Effector memory CD4-positive, alpha-beta T cell (primary cell): ENCODE data around the gene ITGB1BP1.

Experiments
- DNase-seq, 3 donors: peaks; one replicate each; pipeline ENCODE4 v3.0.0-alpha.2; 2020
- H3K27ac ChIP-seq: 2 replicates; pipeline ENCODE4 v1.7.0; 2013; ENCODE audit warnings: mild to moderate bottlenecking, low read length, moderate library complexity; ENCODE audit not compliant: insufficient read depth, poor library complexity, severe bottlenecking
- H3K27me3 ChIP-seq: replicated peaks from 2 replicates; pipeline ENCODE4 v1.7.0; 2013; ENCODE audit warnings: mild to moderate bottlenecking, low read length; ENCODE audit not compliant: insufficient read depth, control insufficient read depth, poor library complexity, severe bottlenecking
- H3K36me3 ChIP-seq: 2 replicates; pipeline ENCODE4 v1.7.0; 2013; ENCODE audit warnings: mild to moderate bottlenecking, low read length, moderate library complexity; ENCODE audit not compliant: control insufficient read depth, insufficient read depth
- H3K4me1 ChIP-seq: 2 replicates; pipeline ENCODE4 v1.7.0; 2013; ENCODE audit warnings: low read length, mild to moderate bottlenecking; ENCODE audit not compliant: control insufficient read depth, insufficient read depth, poor library complexity, severe bottlenecking
- H3K4me3 ChIP-seq: 2 replicates; pipeline ENCODE4 v1.7.0; 2013; ENCODE audit warnings: low read length, low read depth, mild to moderate bottlenecking; ENCODE audit not compliant: insufficient read depth, poor library complexity, severe bottlenecking
- H3K9me3 ChIP-seq: 2 replicates; pipeline ENCODE4 v1.7.0; 2013; ENCODE audit warnings: mild to moderate bottlenecking, low read length, moderate library complexity; ENCODE audit not compliant: control insufficient read depth
- total RNA-seq, 3 donors: gene quantifications; one replicate each; lab custom pipeline; 2026; lab: John Stamatoyannopoulos, UW

The ITGB1BP1 gene, protein sequence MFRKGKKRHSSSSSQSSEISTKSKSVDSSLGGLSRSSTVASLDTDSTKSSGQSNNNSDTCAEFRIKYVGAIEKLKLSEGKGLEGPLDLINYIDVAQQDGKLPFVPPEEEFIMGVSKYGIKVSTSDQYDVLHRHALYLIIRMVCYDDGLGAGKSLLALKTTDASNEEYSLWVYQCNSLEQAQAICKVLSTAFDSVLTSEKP
- total RNA-seq, result 26.9 to 38.9 (median 27.8) reads per million in 3 donors

DNA sequence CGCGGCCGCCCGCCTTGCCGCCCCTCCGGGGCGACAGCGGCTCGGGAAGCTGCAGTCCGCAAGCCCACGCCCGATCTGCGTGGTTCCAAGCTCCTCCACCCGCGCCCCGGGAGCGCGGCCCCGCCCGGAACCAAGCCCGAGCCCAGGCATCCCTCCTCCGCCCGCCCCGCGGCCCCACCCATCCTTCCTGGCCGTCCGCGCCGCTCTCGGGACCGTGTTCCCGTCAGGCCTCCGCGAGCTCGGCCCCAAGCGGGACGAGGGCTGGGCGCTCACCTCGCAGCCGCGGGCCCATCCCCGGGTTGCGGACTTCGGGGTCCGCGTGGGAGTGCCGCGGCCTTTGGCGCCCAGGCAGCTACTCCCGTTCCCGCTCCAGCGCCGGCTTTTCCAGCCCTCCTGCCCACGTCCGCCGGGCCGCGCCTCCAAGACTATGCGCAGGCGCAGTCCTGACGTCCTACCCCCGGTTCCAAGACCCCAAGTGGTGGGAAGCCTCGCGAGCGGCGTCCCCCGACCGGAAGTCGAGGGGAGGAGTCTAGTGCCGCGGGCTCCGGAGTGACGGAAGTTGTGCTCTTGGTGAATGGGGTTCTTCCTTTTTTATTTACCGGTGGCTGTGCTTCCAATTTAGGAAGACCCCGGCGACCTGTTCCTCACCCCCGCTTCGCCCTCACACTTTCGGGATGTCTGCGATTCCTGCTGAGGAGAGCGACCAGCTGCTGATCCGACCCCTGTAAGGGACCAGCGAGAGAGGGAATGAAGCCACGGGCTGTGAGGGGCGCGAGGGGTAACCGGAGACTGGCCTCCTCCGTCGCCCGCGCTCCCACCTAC, at the start of gene ITGB1BP1, which contains the start of gene CPSF3:
TSS of gene ITGB1BP1 (minus strand) at position 429 of the 822 bp plus-strand sequence. CDS start 4,831 bp downstream, outside the sequence.
TSS of gene CPSF3 (plus strand) at position 555 of the 822 bp plus-strand sequence. CDS start at position 675, 120 bp downstream.
- Histone ChIP-seq H3K27ac (peak within 1 kb of the TSS; percentile 70), H3K9me3 (no peaks in the 10 kb centered on the region), H3K27me3 (no peaks in the 10 kb centered on the region), H3K36me3 (no peaks in the 10 kb centered on the region), H3K4me3 (peak within 1 kb of the TSS; percentile 76), H3K4me1 (peaks cover 15% of the 10 kb centered on the region)
- peak; percentile 91 to 94 (median 93) for DNase-seq

DNA sequence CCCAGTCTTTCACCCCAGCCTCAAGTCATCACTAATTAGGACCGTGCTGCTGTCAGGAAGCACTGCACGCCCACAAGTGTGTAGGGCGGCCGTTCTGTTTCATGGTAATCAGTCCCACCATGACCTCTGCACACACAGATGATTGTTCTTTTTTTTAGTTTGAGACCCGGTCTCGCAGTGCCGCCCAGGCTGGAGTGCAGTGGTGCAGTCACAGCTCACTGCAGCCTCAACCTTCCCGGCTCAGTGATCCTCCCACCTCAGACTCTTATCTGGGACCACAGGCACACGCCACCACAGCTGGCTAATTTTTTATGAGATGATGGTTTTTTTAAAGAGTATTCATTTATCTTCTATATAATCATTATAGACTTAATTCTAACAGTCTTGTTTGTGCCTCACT, 49.2 kb upstream of the ITGB1BP1 start:
- Histone ChIP-seq H3K27ac (no peak overlapping the region), H3K4me1 (peaks cover 13% of the 10 kb centered on the region), H3K4me3 (no peak overlapping the region), H3K27me3 (no peaks in the 10 kb centered on the region), H3K36me3 (peaks cover 4% of the 10 kb centered on the region), H3K9me3 (no peaks in the 10 kb centered on the region)
- DNase-seq, result no peak

DNA sequence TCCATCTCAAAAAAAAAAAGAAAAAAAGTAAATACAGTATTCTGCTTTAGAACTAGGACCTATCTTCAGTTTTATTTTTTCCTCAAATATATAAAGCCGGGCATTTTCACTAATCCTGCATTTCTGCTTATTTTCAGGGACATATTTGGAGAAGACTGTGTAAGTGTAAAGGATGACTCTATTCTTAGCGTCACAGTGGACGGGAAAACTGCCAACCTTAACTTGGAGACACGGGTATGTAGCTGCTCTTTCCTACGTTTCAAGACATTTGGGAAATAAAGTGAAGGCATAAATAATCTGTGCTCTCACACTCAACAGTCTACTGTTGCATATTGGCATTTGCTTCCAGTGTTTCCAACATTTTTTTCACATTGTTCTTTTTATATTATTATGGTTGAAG, 47.9 kb upstream of the ITGB1BP1 start:
- H3K4me1 ChIP-seq, result peaks cover 13% of the 10 kb centered on the region
- H3K36me3 ChIP-seq, result peaks cover 5% of the 10 kb centered on the region
- no peak overlapping the region for H3K4me3 ChIP-seq
- H3K27me3 ChIP-seq, result no peaks in the 10 kb centered on the region
- H3K9me3 ChIP-seq, result no peaks in the 10 kb centered on the region
- DNase-seq, result no peak
- H3K27ac ChIP-seq, result no peak overlapping the region

DNA sequence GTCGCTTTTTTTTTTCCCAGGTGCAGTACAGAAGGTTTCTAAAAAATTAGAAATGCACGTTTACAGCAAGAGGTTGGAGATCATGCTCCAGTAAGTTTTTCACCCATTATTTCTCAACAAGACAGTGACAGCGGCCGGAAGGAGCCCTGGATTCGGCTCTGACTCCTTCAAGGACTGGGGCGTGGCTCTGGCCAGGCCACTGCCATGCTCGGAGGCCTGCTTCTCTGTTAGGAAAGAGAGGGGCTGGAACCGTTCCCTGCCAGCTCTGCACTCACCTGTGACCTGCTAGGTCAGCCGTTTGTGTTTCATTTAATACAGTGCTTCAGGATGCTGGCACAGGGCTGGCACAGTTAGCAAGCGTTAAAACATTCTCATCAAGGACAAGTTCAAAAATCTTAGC, 44.4 kb upstream of the ITGB1BP1 start:
- Histone ChIP-seq H3K36me3 (peaks cover 5% of the 10 kb centered on the region), H3K27me3 (no peaks in the 10 kb centered on the region), H3K27ac (no peak overlapping the region), H3K4me1 (no peaks in the 10 kb centered on the region), H3K4me3 (no peak overlapping the region), H3K9me3 (no peaks in the 10 kb centered on the region)
- no peak for DNase-seq

DNA sequence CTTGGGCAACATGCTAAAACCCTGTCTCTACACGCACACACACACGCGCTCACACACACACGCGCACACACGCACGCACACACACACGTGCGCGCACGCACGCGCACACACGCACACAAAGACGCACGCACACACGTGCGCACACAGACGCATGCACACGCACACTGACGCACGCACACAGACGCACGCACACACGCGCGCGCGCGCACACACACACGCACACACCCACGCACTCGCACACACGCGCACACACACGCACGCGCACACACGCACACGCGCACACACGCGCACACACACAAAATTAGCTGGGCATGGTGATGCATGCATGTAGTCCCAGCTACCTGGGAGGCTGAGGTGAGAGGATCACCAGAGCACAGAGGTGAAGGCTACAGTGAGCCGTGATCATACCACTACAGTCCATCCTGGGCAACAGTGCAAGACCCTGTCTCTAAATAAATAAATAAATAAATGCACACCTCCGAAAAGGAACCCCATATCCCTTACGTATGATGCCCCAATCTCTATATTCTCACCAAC, 42.9 kb upstream of the ITGB1BP1 start:
- no peaks in the 10 kb centered on the region for H3K27me3 ChIP-seq
- H3K4me3 ChIP-seq, result no peak overlapping the region
- H3K36me3 ChIP-seq, result peaks cover 8% of the 10 kb centered on the region
- no peaks in the 10 kb centered on the region for H3K9me3 ChIP-seq
- no peaks in the 10 kb centered on the region for H3K4me1 ChIP-seq
- no peak overlapping the region for H3K27ac ChIP-seq
- no peak for DNase-seq

DNA sequence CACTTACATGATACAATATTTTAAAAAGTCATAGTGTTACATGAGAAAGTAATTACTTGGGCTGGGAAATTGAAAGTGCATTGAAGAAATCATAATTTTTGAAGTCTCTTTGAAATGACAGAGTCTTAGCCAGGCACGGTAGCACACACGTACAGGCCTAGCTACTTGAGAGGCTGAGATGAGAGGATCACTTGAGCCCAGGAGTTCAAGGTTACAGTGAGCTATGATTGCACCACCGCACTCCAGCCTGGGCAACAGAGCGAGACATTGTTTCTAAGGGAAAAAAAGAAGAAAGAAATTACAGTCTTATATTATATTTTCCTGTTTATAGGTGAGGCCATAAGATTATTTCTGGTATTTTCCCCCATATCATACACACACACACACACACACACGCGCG, 41.8 kb upstream of the ITGB1BP1 start:
- Histone ChIP-seq H3K27ac (no peak overlapping the region), H3K9me3 (no peaks in the 10 kb centered on the region), H3K36me3 (peaks cover 12% of the 10 kb centered on the region), H3K4me1 (no peaks in the 10 kb centered on the region), H3K27me3 (no peaks in the 10 kb centered on the region), H3K4me3 (no peak overlapping the region)
- no peak for DNase-seq

DNA sequence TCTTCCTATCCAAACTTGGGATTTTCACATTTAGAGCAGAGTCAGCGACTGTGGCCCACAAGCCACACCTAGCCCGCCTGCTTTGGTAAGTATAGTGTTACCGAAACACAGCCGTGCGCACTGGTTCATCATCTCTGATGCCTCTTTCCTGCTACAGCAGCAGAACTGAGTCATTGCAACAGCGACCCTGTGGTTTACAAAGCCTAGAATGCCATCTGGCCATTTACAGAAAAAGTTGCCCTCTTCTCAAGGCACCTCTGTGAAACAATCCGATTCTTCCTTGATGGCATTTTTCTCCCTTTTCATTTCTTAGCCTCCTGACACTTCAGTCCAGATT, 40.3 kb upstream of the ITGB1BP1 start:
- Histone ChIP-seq H3K27me3 (no peaks in the 10 kb centered on the region), H3K4me1 (no peaks in the 10 kb centered on the region), H3K36me3 (peaks cover 12% of the 10 kb centered on the region), H3K4me3 (no peak overlapping the region), H3K9me3 (no peaks in the 10 kb centered on the region), H3K27ac (no peak overlapping the region)
- no peak for DNase-seq

DNA sequence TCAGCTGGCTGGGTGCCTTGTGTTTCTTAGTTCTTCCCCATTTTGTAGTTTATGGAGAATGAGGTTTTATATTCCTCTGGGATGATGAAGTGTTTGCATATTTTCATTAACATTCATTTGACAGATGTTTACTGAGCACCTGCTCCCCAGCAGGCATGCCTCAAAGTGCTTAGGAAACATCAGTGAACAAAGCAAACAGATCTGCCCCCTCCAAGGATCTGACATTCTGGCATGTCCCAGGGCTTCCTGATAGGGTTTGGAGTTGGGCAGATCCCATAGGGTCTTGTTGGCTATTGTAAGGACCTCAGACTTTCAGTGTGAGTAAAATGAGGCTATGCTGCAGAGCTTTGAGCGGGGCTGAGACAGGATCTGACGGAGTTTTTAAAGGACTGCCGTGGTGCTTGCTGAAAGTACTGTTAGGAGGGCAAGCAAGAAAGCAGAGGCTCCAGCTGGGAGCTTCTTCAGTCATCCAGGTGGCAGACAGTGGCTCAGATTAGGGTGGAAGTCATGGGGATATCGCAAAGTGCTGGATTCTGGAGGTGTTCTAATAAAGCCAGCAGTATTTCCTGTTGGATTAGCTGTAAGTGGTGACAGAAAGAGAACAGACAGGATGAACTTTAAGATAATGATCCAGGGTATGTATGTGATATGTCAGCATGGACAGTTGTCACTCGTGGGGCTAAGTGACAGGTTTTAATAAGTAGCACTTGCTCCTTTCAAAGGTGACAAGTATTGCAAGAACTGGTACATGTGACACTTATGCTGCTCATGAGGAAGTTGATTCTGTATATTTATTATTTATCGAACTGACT, 39.8 kb upstream of the ITGB1BP1 start:
- no peaks in the 10 kb centered on the region for H3K4me1 ChIP-seq
- H3K36me3 ChIP-seq, result peaks cover 12% of the 10 kb centered on the region
- DNase-seq, result no peak
- H3K27ac ChIP-seq, result no peak overlapping the region
- H3K27me3 ChIP-seq, result no peaks in the 10 kb centered on the region
- H3K4me3 ChIP-seq, result no peak overlapping the region
- H3K9me3 ChIP-seq, result no peaks in the 10 kb centered on the region

DNA sequence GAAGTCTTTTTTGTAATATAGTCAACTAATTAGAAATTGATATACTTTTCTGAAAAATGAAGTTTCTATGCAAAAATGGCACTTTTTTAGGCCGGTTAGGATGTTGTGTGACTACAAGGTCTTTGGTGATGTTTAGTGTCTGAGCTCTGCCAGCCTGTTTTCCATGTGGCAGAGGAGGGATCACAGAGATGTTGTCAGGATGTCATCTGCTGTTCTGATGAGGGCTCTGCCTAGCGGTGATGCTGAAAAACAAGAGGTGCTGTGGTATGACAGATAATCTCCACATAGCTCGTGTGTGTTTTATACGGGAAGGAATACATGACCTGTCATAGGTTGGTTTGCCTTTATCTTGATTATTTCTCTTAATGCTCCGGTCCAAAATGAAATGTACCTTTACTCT, 39.0 kb upstream of the ITGB1BP1 start:
- DNase-seq, result no peak
- H3K27me3 ChIP-seq, result no peaks in the 10 kb centered on the region
- H3K4me1 ChIP-seq, result no peaks in the 10 kb centered on the region
- no peak overlapping the region for H3K27ac ChIP-seq
- no peak overlapping the region for H3K4me3 ChIP-seq
- no peaks in the 10 kb centered on the region for H3K9me3 ChIP-seq
- H3K36me3 ChIP-seq, result peaks cover 7% of the 10 kb centered on the region
